Measurements from ENCODE around the gene ERCC5. TPM values are rescaled to one million over a fixed set of nuclear protein-coding genes. Genes with fewer than 3 reads are reported as not detected.

Gene ERCC5
- total and polyA plus RNA-seq, 11 donors = 22.4 to 61.7 (median 31.4) TPM

DNA sequence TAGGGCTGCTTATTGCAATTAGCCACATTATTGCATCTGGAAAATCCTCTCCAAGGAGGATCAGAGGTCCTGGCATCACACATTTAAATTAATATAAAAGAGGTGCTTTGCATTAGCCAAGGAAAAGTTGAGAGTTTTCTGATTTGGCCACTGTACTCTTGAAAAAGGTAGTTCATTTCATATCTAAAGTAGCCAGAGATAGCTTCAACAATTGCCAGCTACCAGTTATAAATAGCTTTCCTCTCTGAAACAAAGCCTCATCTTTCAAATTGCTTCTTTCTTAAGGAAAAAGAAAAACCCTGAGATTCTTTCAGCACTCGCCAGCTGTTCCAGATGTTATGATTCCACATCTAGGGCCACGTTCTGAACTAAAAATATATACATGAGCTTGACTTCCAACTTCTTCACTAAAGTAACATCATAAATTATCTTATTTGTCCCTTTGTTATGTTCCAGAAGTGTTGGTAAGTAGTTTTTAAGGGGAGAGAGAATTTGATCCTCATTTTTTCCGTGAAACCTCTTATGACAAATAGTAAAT, 69.6 kb downstream of the ERCC5 start:
- H3K4me1 ChIP-seq = peaks cover 0 to 11% (median 0%) of the 10 kb centered on the region in 12 donors
- TF ChIP-seq, protein P1, sequence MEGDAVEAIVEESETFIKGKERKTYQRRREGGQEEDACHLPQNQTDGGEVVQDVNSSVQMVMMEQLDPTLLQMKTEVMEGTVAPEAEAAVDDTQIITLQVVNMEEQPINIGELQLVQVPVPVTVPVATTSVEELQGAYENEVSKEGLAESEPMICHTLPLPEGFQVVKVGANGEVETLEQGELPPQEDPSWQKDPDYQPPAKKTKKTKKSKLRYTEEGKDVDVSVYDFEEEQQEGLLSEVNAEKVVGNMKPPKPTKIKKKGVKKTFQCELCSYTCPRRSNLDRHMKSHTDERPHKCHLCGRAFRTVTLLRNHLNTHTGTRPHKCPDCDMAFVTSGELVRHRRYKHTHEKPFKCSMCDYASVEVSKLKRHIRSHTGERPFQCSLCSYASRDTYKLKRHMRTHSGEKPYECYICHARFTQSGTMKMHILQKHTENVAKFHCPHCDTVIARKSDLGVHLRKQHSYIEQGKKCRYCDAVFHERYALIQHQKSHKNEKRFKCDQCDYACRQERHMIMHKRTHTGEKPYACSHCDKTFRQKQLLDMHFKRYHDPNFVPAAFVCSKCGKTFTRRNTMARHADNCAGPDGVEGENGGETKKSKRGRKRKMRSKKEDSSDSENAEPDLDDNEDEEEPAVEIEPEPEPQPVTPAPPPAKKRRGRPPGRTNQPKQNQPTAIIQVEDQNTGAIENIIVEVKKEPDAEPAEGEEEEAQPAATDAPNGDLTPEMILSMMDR (IDR thresholded peaks at IDR 0.05) = no peak
- TF ChIP-seq POLR2A (IDR thresholded peaks at IDR 0.05) = no peak
- H3K4me3 ChIP-seq = no peak overlapping the region
- H3K27me3 ChIP-seq = no peaks in the 10 kb centered on the region
- intact Hi-C loops (cut with DNase I) = loop anchor here in 5 of 10 donors (5.0 to 10.0 kb wide), 4 partner anchors 48 to 872 kb away; no protein-coding TSS in a partner anchor
- no peak for ATAC-seq
- WGBS, 4 donors = 38 to 44% (median 41%) methylated on average over 3 of the region's 3 CpGs
- no peak for DNase-seq
- no peaks in the 10 kb centered on the region for H3K36me3 ChIP-seq
- H3K27ac ChIP-seq = no peak overlapping the region
- peaks cover 0 to 7% (median 0%) of the 10 kb centered on the region in 12 donors for H3K9me3 ChIP-seq

- no peaks in the 10 kb centered on the region for H3K27me3 ChIP-seq
- no peak overlapping the region for H3K27ac ChIP-seq
- DNase-seq (no peak), ATAC-seq (no peak)
- H3K9me3 ChIP-seq = peaks cover 0 to 7% (median 0%) of the 10 kb centered on the region in 12 donors
- TF ChIP-seq, protein P1 (IDR thresholded peaks at IDR 0.05) = no peak
- TF ChIP-seq POLR2A (IDR thresholded peaks at IDR 0.05) = no peak
- WGBS, 4 donors = 68 to 79% (median 74%) methylated on average over 3 of the region's 3 CpGs
- intact Hi-C loops (cut with DNase I) = loop anchor here in 5 of 10 donors (2.0 to 10.0 kb wide), 5 partner anchors 50 to 870 kb away; no protein-coding TSS in a partner anchor
- H3K4me3 ChIP-seq = no peak overlapping the region
- peaks cover 0 to 11% (median 0%) of the 10 kb centered on the region in 12 donors for H3K4me1 ChIP-seq
- H3K36me3 ChIP-seq = no peaks in the 10 kb centered on the region
These were observed 71.2 kb downstream of the ERCC5 start for GRCh38 chr13:102917019-102917418.

DNA sequence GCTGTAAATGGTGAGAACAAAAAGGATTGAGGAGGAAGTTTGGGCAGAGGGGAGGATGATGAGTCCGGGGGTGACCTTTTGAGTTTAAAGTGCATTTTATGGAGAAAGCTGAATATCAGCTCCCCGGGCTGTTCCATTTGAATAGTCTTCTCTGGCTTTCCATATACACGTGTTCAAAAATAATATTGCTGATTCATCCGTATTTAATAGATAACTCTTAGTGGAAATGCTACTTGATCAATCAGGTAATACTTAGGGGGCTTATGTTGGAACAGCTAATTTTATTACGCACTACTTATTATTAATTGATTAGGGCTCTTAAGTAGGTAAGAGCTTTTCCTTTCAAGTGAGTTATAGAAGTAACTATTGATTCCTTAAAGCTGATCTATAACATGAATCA, 76.4 kb downstream of the ERCC5 start:
- DNase-seq (no peak), ATAC-seq (no peak)
- no peak overlapping the region for H3K4me3 ChIP-seq
- no peak for TF ChIP-seq POLR2A (IDR thresholded peaks at IDR 0.05)
- TF ChIP-seq, protein P1 (IDR thresholded peaks at IDR 0.05) = no peak
- H3K4me1 ChIP-seq = no peaks in the 10 kb centered on the region
- H3K36me3 ChIP-seq = no peaks in the 10 kb centered on the region
- H3K9me3 ChIP-seq = peaks cover 0 to 7% (median 0%) of the 10 kb centered on the region in 12 donors
- 85 to 96% (median 92%) methylated on average over 5 of the region's 5 CpGs for WGBS, 4 donors
- H3K27ac ChIP-seq = no peak overlapping the region
- intact Hi-C loops (cut with DNase I) = loop anchor here in 1 of 10 donors (10.0 kb wide), 1 partner anchor 213 kb away; no protein-coding TSS in a partner anchor
- no peaks in the 10 kb centered on the region for H3K27me3 ChIP-seq

Other genes starting within 250 kb of the ERCC5 start
- 10 to 100 TPM; 26.0 to 37.9 (median 32.4) TPM for gene TPP2, start 249.0 kb upstream of the ERCC5 start, total RNA-seq
- 10 to 100 TPM; 13.0 to 24.1 TPM for gene TPP2, start 249.0 kb upstream of the ERCC5 start, polyA plus RNA-seq
- not detected for gene METTL21C, start 151.0 kb upstream of the ERCC5 start, total RNA-seq
- not detected for gene METTL21C, start 151.0 kb upstream of the ERCC5 start, polyA plus RNA-seq
- gene TEX30, start 72.2 kb upstream of the ERCC5 start, total RNA-seq = 10 to 100 TPM in 4 of 9 donors, 1 to 10 TPM in 5; 6.0 to 13.7 (median 9.8) TPM
- 10 to 100 TPM; 10.2 to 12.8 TPM for gene TEX30, start 72.2 kb upstream of the ERCC5 start, polyA plus RNA-seq
- gene POGLUT2, start 47.1 kb upstream of the ERCC5 start, total RNA-seq = 1 to 10 TPM; 2.1 to 4.7 (median 2.6) TPM
- 1 to 10 TPM; 1.4 to 6.7 TPM for gene POGLUT2, start 47.1 kb upstream of the ERCC5 start, polyA plus RNA-seq
- 10 to 100 TPM; 20.3 to 35.7 (median 24.7) TPM for gene BIVM, start 46.9 kb upstream of the ERCC5 start, total RNA-seq
- gene BIVM, start 46.9 kb upstream of the ERCC5 start, polyA plus RNA-seq = 10 to 100 TPM; 10.3 to 19.0 TPM
- not detected for gene SLC10A2, start 220.4 kb downstream of the ERCC5 start, total RNA-seq
- not detected for gene SLC10A2, start 220.4 kb downstream of the ERCC5 start, polyA plus RNA-seq

Data from heart left ventricle (tissue), 16 donors.